Frontal cortex (tissue), 4 donors: ENCODE measurements around the gene MTPN. TPM values are rescaled to one million over a fixed set of nuclear protein-coding genes. Genes with fewer than 3 reads are reported as not detected.
A peak's percentile ranks its signal among the peaks of the same experiment; 100 is the strongest.

ENCODE experiments used
- DNase-seq, 2 donors: peaks; one replicate each; pipeline ENCODE4 v3.0.0; 2012; ENCODE audit warnings: low spot score in 2 of 2
- FAIRE-seq: peaks from 2 replicates; lab custom pipeline; 2012; peaks lifted over from hg19 to GRCh38; lab: Jason Lieb, UNC
- total RNA-seq: library from RNA; depleted of rRNA; stranded (reverse); fragments of >200 nt; gene quantifications from one replicate; pipeline ENCODE4 v1.2.3, GENCODE V29; 2014
- donor health status: control.
- donor health status: control.
- donor health status: control.

The MTPN gene
- total RNA-seq, 1 donor from 2014 or later = 170 TPM

- no peak for FAIRE-seq
Observed at GRCh38 chr7:135991322-135991721, 14.2 kb upstream of the MTPN start.

GRCh38 chr7:135990258-135990657, 13.1 kb upstream of the MTPN start:
- DNase-seq (no peak), FAIRE-seq (no peak)

More at GRCh38 chr7:135991322-135991721, 14.2 kb upstream of the MTPN start:
- no peak for DNase-seq

- FAIRE-seq (no peak), DNase-seq (no peak)
Observed at GRCh38 chr7:135981958-135982646, 4.9 kb upstream of the MTPN start.

- DNase-seq = no peak
- no peak for FAIRE-seq
Observed at GRCh38 chr7:135980665-135981180, 3.6 kb upstream of the MTPN start.

GRCh38 chr7:135980012-135980551, 2.9 kb upstream of the MTPN start:
- no peak for FAIRE-seq
- no peak for DNase-seq

GRCh38 chr7:135979471-135980011, 2.4 kb upstream of the MTPN start:
- FAIRE-seq (no peak), DNase-seq (no peak)

- FAIRE-seq (no peak), DNase-seq (no peak)
Observed at GRCh38 chr7:135978624-135979023, 1.5 kb upstream of the MTPN start.

- FAIRE-seq = no peak
Observed at GRCh38 chr7:135977742-135978066, 545 bp upstream of the MTPN start.

GRCh38 chr7:135976312-135977006, 700 bp downstream of the MTPN start:
- DNase-seq (no peak), FAIRE-seq (no peak)

More at GRCh38 chr7:135977742-135978066, 545 bp upstream of the MTPN start:
- peak in 1 of 2 donors; percentile 13 for DNase-seq

- FAIRE-seq = no peak
- DNase-seq = no peak
Observed at GRCh38 chr7:135975166-135975565, 2.0 kb downstream of the MTPN start.

- FAIRE-seq (no peak), DNase-seq (no peak)
Observed at GRCh38 chr7:135974667-135975066, 2.5 kb downstream of the MTPN start.

- no peak for DNase-seq
- no peak for FAIRE-seq
Observed at GRCh38 chr7:135971366-135971725, 5.8 kb downstream of the MTPN start.

GRCh38 chr7:135970682-135971365, 6.3 kb downstream of the MTPN start:
- no peak for DNase-seq
- FAIRE-seq = no peak

- DNase-seq (no peak), FAIRE-seq (no peak)
Observed at GRCh38 chr7:135970045-135970444, 7.1 kb downstream of the MTPN start.

- DNase-seq (no peak), FAIRE-seq (no peak)
Observed at GRCh38 chr7:135966341-135967043, 10.7 kb downstream of the MTPN start.

GRCh38 chr7:135965602-135966001, 11.6 kb downstream of the MTPN start:
- no peak for DNase-seq
- no peak for FAIRE-seq

- FAIRE-seq = no peak
- no peak for DNase-seq
Observed at GRCh38 chr7:135964791-135965190, 12.4 kb downstream of the MTPN start.

- DNase-seq (no peak), FAIRE-seq (no peak)
Observed at GRCh38 chr7:135964274-135964673, 12.9 kb downstream of the MTPN start.

GRCh38 chr7:135962802-135963201, 14.4 kb downstream of the MTPN start:
- no peak for FAIRE-seq

More at GRCh38 chr7:135962802-135963201, 14.4 kb downstream of the MTPN start:
- no peak for DNase-seq
